H9 (cell line): Measurements from ENCODE around the gene RAVER1. TPM values are rescaled to one million over a fixed set of nuclear protein-coding genes. Genes with fewer than 3 reads are reported as not detected.
A peak's percentile ranks its signal among the peaks of the same experiment; 100 is the strongest.
"Not testable (repeated sequence)": the region's sequence is repeated elsewhere in the genome, so short reads cannot be mapped to it uniquely, and the experiment has no call there.

Experiments
- DNase-seq: peaks from one replicate; pipeline ENCODE4 v3.0.0-alpha.2; 2017
- H2AFZ ChIP-seq: one replicate; pipeline ENCODE4 v1.6.1; 2013; ENCODE audit warnings: mild to moderate bottlenecking, low read length, control low read depth, moderate library complexity
- H2AK5ac ChIP-seq: 2 replicates; pipeline ENCODE4 v1.6.1; 2013; ENCODE audit warnings: low read length, control low read depth, mixed read lengths; ENCODE audit not compliant: insufficient read length
- H2BK120ac ChIP-seq: one replicate; pipeline ENCODE4 v1.6.1; 2013; ENCODE audit warnings: low read depth, mild to moderate bottlenecking, low read length, control low read depth, inconsistent platforms; ENCODE audit not compliant: poor library complexity, severe bottlenecking
- H2BK12ac ChIP-seq: 2 replicates; pipeline ENCODE4 v1.6.1; 2013; ENCODE audit warnings: low read length, control low read depth, mixed read lengths, low read depth; ENCODE audit not compliant: insufficient read length
- H2BK15ac ChIP-seq: 2 replicates; pipeline ENCODE4 v1.6.1; 2013; ENCODE audit warnings: low read depth, low read length, control low read depth
- H2BK20ac ChIP-seq: one replicate; pipeline ENCODE4 v1.6.1; 2013; ENCODE audit warnings: low read depth, mild to moderate bottlenecking, low read length, control low read depth, inconsistent platforms; ENCODE audit not compliant: poor library complexity, severe bottlenecking
- H2BK5ac ChIP-seq: 2 replicates; pipeline ENCODE4 v1.6.1; 2013; ENCODE audit warnings: low read length, control low read depth, mixed read lengths; ENCODE audit not compliant: insufficient read length
- H3K14ac ChIP-seq: 2 replicates; pipeline ENCODE4 v1.6.1; 2013; ENCODE audit warnings: low read length, control low read depth; ENCODE audit not compliant: insufficient read depth
- H3K18ac ChIP-seq: 2 replicates; pipeline ENCODE4 v1.6.1; 2013; ENCODE audit warnings: low read depth, mild to moderate bottlenecking, mixed read lengths, low read length, control low read depth; ENCODE audit not compliant: insufficient read length
- H3K23ac ChIP-seq: 2 replicates; pipeline ENCODE4 v1.6.1; 2013; ENCODE audit warnings: low read length, control low read depth, mixed read lengths, low read depth; ENCODE audit not compliant: insufficient read length
- H3K23me2 ChIP-seq: 2 replicates; pipeline ENCODE4 v1.6.1; 2013; ENCODE audit warnings: low read depth, mild to moderate bottlenecking, mixed read lengths, low read length, control low read depth; ENCODE audit not compliant: insufficient read length, poor library complexity, severe bottlenecking
- H3K27ac ChIP-seq: 2 replicates; pipeline ENCODE4 v1.5.1; 2013; ENCODE audit warnings: low read length, control low read depth, mixed read lengths, low read depth; ENCODE audit not compliant: insufficient read length
- H3K27me3 ChIP-seq: 2 replicates; pipeline ENCODE4 v1.6.1; 2013; ENCODE audit warnings: low read length, control low read depth, inconsistent platforms; ENCODE audit not compliant: insufficient read depth
- H3K4ac ChIP-seq: 2 replicates; pipeline ENCODE4 v1.6.1; 2013; ENCODE audit warnings: low read depth, mild to moderate bottlenecking, control low read depth, inconsistent platforms, low read length, moderate library complexity
- H3K4me1 ChIP-seq: 2 replicates; pipeline ENCODE4 v1.6.1; 2013; ENCODE audit warnings: low read length, control low read depth, inconsistent platforms; ENCODE audit not compliant: insufficient read depth
- H3K4me2 ChIP-seq: 2 replicates; pipeline ENCODE4 v1.6.1; 2013; ENCODE audit warnings: low read length, control low read depth, mixed read lengths; ENCODE audit not compliant: insufficient read length, insufficient read depth
- H3K56ac ChIP-seq: 2 replicates; pipeline ENCODE4 v1.6.1; 2013; ENCODE audit warnings: low read depth, mild to moderate bottlenecking, mixed read lengths, low read length, control low read depth; ENCODE audit not compliant: insufficient read length
- H3K79me1 ChIP-seq: 2 replicates; pipeline ENCODE4 v1.6.1; 2013; ENCODE audit warnings: low read depth, mild to moderate bottlenecking, moderate library complexity, low read length, control low read depth, inconsistent platforms; ENCODE audit not compliant: insufficient read depth, poor library complexity, severe bottlenecking
- H3K79me2 ChIP-seq: 2 replicates; pipeline ENCODE4 v1.6.1; 2013; ENCODE audit warnings: low read length, control low read depth, inconsistent platforms; ENCODE audit not compliant: insufficient read depth
- H3K9ac ChIP-seq: 2 replicates; pipeline ENCODE4 v1.6.1; 2013; ENCODE audit warnings: low read length, control low read depth, mixed read lengths; ENCODE audit not compliant: insufficient read length; ENCODE audit errors: extremely low read depth
- H3K9me3 ChIP-seq: one replicate; pipeline ENCODE4 v1.6.1; 2013; ENCODE audit warnings: low read depth, low read length, inconsistent platforms; ENCODE audit not compliant: control insufficient read depth
- H3T11ph ChIP-seq: one replicate; pipeline ENCODE4 v1.6.1; 2013; ENCODE audit warnings: mild to moderate bottlenecking, low read length, control low read depth, inconsistent platforms
- H4K20me1 ChIP-seq: one replicate; pipeline ENCODE4 v1.6.1; 2013; ENCODE audit not compliant: control insufficient read depth, insufficient read length, insufficient read depth
- H4K5ac ChIP-seq: 2 replicates; pipeline ENCODE4 v1.6.1; 2013; ENCODE audit warnings: low read depth, mild to moderate bottlenecking, mixed read lengths, low read length, control low read depth; ENCODE audit not compliant: insufficient read length
- H4K8ac ChIP-seq: replicated peaks from 2 replicates; pipeline ENCODE4 v1.6.1; 2013; ENCODE audit warnings: low read length, control low read depth, mixed read lengths, low read depth; ENCODE audit not compliant: insufficient read length
- H4K91ac ChIP-seq: 2 replicates; pipeline ENCODE4 v1.6.1; 2013; ENCODE audit warnings: low read depth, mild to moderate bottlenecking, moderate library complexity, mixed read lengths, low read length, control low read depth; ENCODE audit not compliant: insufficient read length
- H3K27ac Mint-ChIP-seq, 3 experiments: 2 replicates in 2 of 3; 3 replicates in 1 of 3; pipeline ENCODE4 v1.8.0; 2020 to 2021; ENCODE audit warnings: mixed read lengths in 3 of 3, mild to moderate bottlenecking in 1 of 3, moderate library complexity in 1 of 3
- H3K27me3 Mint-ChIP-seq: 2 replicates; pipeline ENCODE4 v1.8.0; 2021; ENCODE audit warnings: low read depth, mild to moderate bottlenecking, moderate library complexity, mixed read lengths
- H3K36me3 Mint-ChIP-seq, 3 experiments: 2 replicates in 2 of 3; 3 replicates in 1 of 3; pipeline ENCODE4 v1.8.0; 2020 to 2021; ENCODE audit warnings: low read depth in 3 of 3, mixed read lengths in 3 of 3; ENCODE audit not compliant: insufficient read depth in 1 of 3
- H3K4me1 Mint-ChIP-seq, 2 experiments: 2 replicates each; pipeline ENCODE4 v1.8.0; 2020; ENCODE audit warnings: mixed read lengths in 2 of 2
- H3K4me3 Mint-ChIP-seq, 2 experiments: 2 replicates in 1 of 2; 3 replicates in 1 of 2; pipeline ENCODE4 v1.8.0; 2020 to 2021; ENCODE audit warnings: mild to moderate bottlenecking in 2 of 2, mixed read lengths in 2 of 2, moderate library complexity in 1 of 2
- H3K9me3 Mint-ChIP-seq, 2 experiments: 2 replicates in 1 of 2; 3 replicates in 1 of 2; pipeline ENCODE4 v1.8.0; 2020; ENCODE audit warnings: mild to moderate bottlenecking in 2 of 2, mixed read lengths in 2 of 2, moderate library complexity in 1 of 2
- CTCF ChIP-seq: fragments of 200-600 bp; sonication (generic); conservative IDR thresholded peaks from 3 replicates; pipeline ENCODE4 v1.8.0; 2021; ENCODE audit warnings: antibody characterized with exemption, mild to moderate bottlenecking
- WGBS: extraction: QIAGEN DNeasy Blood & Tissue Kit; methylation state at CpG from one replicate; pipeline ENCODE4 v1.1.7; 2013; ENCODE audit warnings: missing lambda C conversion rate, low lambda C conversion rate, mixed read lengths; ENCODE audit not compliant: insufficient read length; ENCODE audit errors: extremely low coverage; 5-methylcytosine and 5-hydroxymethylcytosine counted together
- total RNA-seq: library from RNA; stranded (reverse); gene quantifications from 2 replicates; pipeline ENCODE4 v1.2.1, GENCODE V29; 2021

Gene RAVER1
- total RNA-seq, 1 experiment from 2014 or later = 74.7 TPM

GRCh38 chr19:10283301-10284064 lies 49.8 kb downstream of the RAVER1 start:
- H3K27ac ChIP-seq = no peak overlapping the region
- H3K4ac ChIP-seq = no peak overlapping the region
- no peaks in the 10 kb centered on the region for H3K79me2 ChIP-seq
- H3K23me2 ChIP-seq = peaks cover 8% of the 10 kb centered on the region
- H3K79me1 ChIP-seq = no peaks in the 10 kb centered on the region
- H3K23ac ChIP-seq = no peak overlapping the region
- no peak overlapping the region for H2BK5ac ChIP-seq
- H3K9ac ChIP-seq = no peak overlapping the region
- Mint-ChIP-seq H3K27ac (peak overlapping the region in 1 of 3 experiments; percentile 94; a peak in 1 of 7 replicates), H3K36me3 (peaks cover 0 to 7% (median 0%) of the 10 kb centered on the region in 3 experiments; a peak in 3 of 7 replicates), H3K4me1 (peaks cover under 1 to 21% of the 10 kb centered on the region in 2 experiments; a peak in 3 of 4 replicates), H3K27me3 (peaks cover 37% of the 10 kb centered on the region), H3K4me3 (no peak overlapping the region), H3K9me3 (peaks cover 0 to 3% of the 10 kb centered on the region in 2 experiments; a peak in 2 of 5 replicates)
- H3K9me3 ChIP-seq = no peaks in the 10 kb centered on the region
- no CpG with 5 or more reads among the region's 23 CpGs for WGBS
- no peak overlapping the region for H2BK12ac ChIP-seq
- no peak overlapping the region for H4K5ac ChIP-seq
- H2BK120ac ChIP-seq = no peak overlapping the region
- no peak overlapping the region for H2BK15ac ChIP-seq
- H3K56ac ChIP-seq = no peak overlapping the region
- no peak overlapping the region for H4K8ac ChIP-seq
- no peaks in the 10 kb centered on the region for H4K20me1 ChIP-seq
- H2AK5ac ChIP-seq = no peak overlapping the region
- H3K4me2 ChIP-seq = no peak overlapping the region
- TF ChIP-seq CTCF = no peak
- no peaks in the 10 kb centered on the region for H3K4me1 ChIP-seq
- no peak overlapping the region; the same call in 1 of the 2 replicates for H3K14ac ChIP-seq
- H3K27me3 ChIP-seq = peaks cover 10% of the 10 kb centered on the region; the same call in 1 of the 2 replicates
- no peak overlapping the region for H2BK20ac ChIP-seq
- no peak overlapping the region for H3T11ph ChIP-seq
- H4K91ac ChIP-seq = no peak overlapping the region
- H3K18ac ChIP-seq = no peak overlapping the region
- H2AFZ ChIP-seq = no peak overlapping the region
- no peak for DNase-seq

GRCh38 chr19:10282043-10282442 lies 51.3 kb downstream of the RAVER1 start:
- not testable (repeated sequence) for H3K4ac ChIP-seq, H3K18ac ChIP-seq, H2BK15ac ChIP-seq, H3K9me3 ChIP-seq, H3K4me2 ChIP-seq, DNase-seq, H3K27ac ChIP-seq, H4K91ac ChIP-seq, H2AK5ac ChIP-seq, H4K20me1 ChIP-seq, H2BK12ac ChIP-seq, H3K79me2 ChIP-seq, H3K23me2 ChIP-seq, H3K36me3 Mint-ChIP-seq, H3T11ph ChIP-seq, H3K14ac ChIP-seq, H2BK120ac ChIP-seq, H3K9ac ChIP-seq, H3K4me3 Mint-ChIP-seq, H4K8ac ChIP-seq, H3K23ac ChIP-seq, H3K4me1 ChIP-seq, H3K79me1 ChIP-seq, H4K5ac ChIP-seq, H2BK5ac ChIP-seq, H3K27me3 ChIP-seq, H3K56ac ChIP-seq, H3K27ac Mint-ChIP-seq, H3K9me3 Mint-ChIP-seq, H2BK20ac ChIP-seq, H2AFZ ChIP-seq
- Mint-ChIP-seq H3K27me3 (peaks cover 23% of the 10 kb centered on the region), H3K4me1 (peaks cover 0 to 14% of the 10 kb centered on the region in 2 experiments; a peak in 2 of 4 replicates)
- no CpG with 5 or more reads among the region's 5 CpGs for WGBS
